ENCODE data around the gene WWOX.

DNA sequence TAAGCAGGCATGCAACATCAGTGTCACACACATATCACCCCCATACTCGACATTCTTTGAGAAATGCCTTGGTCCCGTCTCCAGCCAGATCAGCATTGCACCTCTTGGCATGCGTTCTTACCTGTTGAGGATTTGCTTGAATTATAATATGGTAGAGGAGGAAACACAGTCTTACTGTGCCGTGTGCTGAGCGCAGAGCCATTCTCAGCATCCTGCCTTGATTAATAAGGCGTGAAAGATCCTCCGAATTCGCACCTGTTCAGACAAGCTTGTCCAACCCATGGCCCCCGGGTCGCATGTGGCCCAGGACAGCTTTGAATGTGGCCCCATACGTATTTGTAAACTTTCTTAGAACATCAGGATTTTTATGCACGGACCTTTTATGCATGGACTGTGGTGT, 408.1 kb downstream of the WWOX start:
- TF ChIP-seq, protein P1, sequence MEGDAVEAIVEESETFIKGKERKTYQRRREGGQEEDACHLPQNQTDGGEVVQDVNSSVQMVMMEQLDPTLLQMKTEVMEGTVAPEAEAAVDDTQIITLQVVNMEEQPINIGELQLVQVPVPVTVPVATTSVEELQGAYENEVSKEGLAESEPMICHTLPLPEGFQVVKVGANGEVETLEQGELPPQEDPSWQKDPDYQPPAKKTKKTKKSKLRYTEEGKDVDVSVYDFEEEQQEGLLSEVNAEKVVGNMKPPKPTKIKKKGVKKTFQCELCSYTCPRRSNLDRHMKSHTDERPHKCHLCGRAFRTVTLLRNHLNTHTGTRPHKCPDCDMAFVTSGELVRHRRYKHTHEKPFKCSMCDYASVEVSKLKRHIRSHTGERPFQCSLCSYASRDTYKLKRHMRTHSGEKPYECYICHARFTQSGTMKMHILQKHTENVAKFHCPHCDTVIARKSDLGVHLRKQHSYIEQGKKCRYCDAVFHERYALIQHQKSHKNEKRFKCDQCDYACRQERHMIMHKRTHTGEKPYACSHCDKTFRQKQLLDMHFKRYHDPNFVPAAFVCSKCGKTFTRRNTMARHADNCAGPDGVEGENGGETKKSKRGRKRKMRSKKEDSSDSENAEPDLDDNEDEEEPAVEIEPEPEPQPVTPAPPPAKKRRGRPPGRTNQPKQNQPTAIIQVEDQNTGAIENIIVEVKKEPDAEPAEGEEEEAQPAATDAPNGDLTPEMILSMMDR (conservative IDR thresholded peaks at IDR 0.05; ENCODE audit: low read depth, low read length), result no peak
- TF ChIP-seq EZH2 (IDR thresholded peaks at IDR 0.05; ENCODE audit: low read length, unreplicated experiment), result no peak
